ENCODE results near the gene CPZ. TPM values are rescaled to one million over a fixed set of nuclear protein-coding genes. Genes with fewer than 3 reads are reported as not detected.

Gene CPZ
- total and polyA plus RNA-seq, 12 donors: 0.53 to 6.4 (median 3.9) TPM

DNA sequence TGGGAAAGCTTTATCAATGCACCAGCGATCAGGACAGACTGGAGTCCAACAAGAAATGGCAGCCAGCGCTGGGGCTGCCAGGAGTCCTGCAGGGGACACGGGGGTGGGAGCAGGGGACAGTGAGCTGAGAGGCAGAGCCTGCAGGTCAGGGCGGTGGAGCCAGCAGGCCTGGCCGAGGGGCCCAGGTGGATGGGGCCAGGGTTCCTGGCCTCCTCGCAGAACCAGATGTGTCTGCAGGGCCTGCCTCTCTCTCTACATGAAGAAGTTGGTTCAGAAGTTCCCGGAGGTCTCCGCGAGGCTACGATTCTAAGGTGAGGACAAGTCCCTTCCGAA lies 63.6 kb downstream of the CPZ start:
- no peak overlapping the region for H3K4me3 ChIP-seq
- TF ChIP-seq CTCF (IDR thresholded peaks at IDR 0.05) (no peak), POLR2A (IDR thresholded peaks at IDR 0.05) (no peak)
- DNase-seq: no peak
- intact Hi-C loops (cut with DNase I): no loop called here
- H3K27me3 ChIP-seq: peaks cover 6% of the 10 kb centered on the region
- H3K9me3 ChIP-seq (replicated peaks in 1 of 3): no peaks in the 10 kb centered on the region
- H3K4me1 ChIP-seq (replicated peaks in 1 of 2): no peaks in the 10 kb centered on the region
- no peak overlapping the region for H3K27ac ChIP-seq
- 68 to 83% (median 79%) methylated on average over 6 to 11 of the region's 11 CpGs for WGBS, 4 donors
- H3K36me3 ChIP-seq (replicated peaks in 1 of 2): no peaks in the 10 kb centered on the region

GRCh38 chr4:8656711-8657380 lies 64.3 kb downstream of the CPZ start:
- WGBS, 4 donors: 55 to 64% (median 59%) methylated on average over 7 to 17 of the region's 17 CpGs
- Histone ChIP-seq H3K36me3 (replicated peaks in 1 of 2) (no peaks in the 10 kb centered on the region), H3K27me3 (peaks cover 6% of the 10 kb centered on the region), H3K9me3 (replicated peaks in 1 of 3) (no peaks in the 10 kb centered on the region), H3K4me1 (replicated peaks in 1 of 2) (no peaks in the 10 kb centered on the region), H3K27ac (no peak overlapping the region), H3K4me3 (no peak overlapping the region)
- no peak for DNase-seq
- intact Hi-C loops (cut with DNase I): no loop called here
- TF ChIP-seq POLR2A (IDR thresholded peaks at IDR 0.05): no peak
- no peak for TF ChIP-seq CTCF (IDR thresholded peaks at IDR 0.05)

GRCh38 chr4:8657381-8658088 lies 65.0 kb downstream of the CPZ start:
- TF ChIP-seq POLR2A (IDR thresholded peaks at IDR 0.05) (no peak), CTCF (IDR thresholded peaks at IDR 0.05) (no peak)
- intact Hi-C loops (cut with DNase I): no loop called here
- Histone ChIP-seq H3K9me3 (replicated peaks in 1 of 3) (no peaks in the 10 kb centered on the region), H3K4me3 (no peak overlapping the region), H3K27me3 (peaks cover 8% of the 10 kb centered on the region), H3K36me3 (replicated peaks in 1 of 2) (no peaks in the 10 kb centered on the region), H3K27ac (no peak overlapping the region), H3K4me1 (replicated peaks in 1 of 2) (no peaks in the 10 kb centered on the region)
- no peak for DNase-seq
- WGBS, 4 donors: 50 to 82% (median 72%) methylated on average over 7 to 11 of the region's 11 CpGs

GRCh38 chr4:8662776-8663175 lies 70.2 kb downstream of the CPZ start:
- H3K4me3 ChIP-seq: no peak overlapping the region
- TF ChIP-seq POLR2A (IDR thresholded peaks at IDR 0.05): no peak
- TF ChIP-seq CTCF (IDR thresholded peaks at IDR 0.05): no peak
- no peaks in the 10 kb centered on the region for H3K36me3 ChIP-seq (replicated peaks in 1 of 2)
- no peaks in the 10 kb centered on the region for H3K9me3 ChIP-seq (replicated peaks in 1 of 3)
- intact Hi-C loops (cut with DNase I): no loop called here
- H3K27ac ChIP-seq: no peak overlapping the region
- peaks cover 10% of the 10 kb centered on the region for H3K27me3 ChIP-seq
- no peaks in the 10 kb centered on the region for H3K4me1 ChIP-seq (replicated peaks in 1 of 2)
- 67 to 76% (median 72%) methylated on average over 6 to 9 of the region's 9 CpGs for WGBS, 4 donors
- no peak for DNase-seq

All from adrenal gland (tissue), 12 donors.